Adrenal gland (tissue), 12 donors: ENCODE data around the gene KIF26A. TPM values are rescaled to one million over a fixed set of nuclear protein-coding genes. Genes with fewer than 3 reads are reported as not detected.
A peak's percentile ranks its signal among the peaks of the same experiment; 100 is the strongest.

Experiments used
- DNase-seq, 7 donors: peaks; one replicate each; pipeline ENCODE4 v3.0.0-alpha.2; 2019 to 2020
- H3K27ac ChIP-seq, 5 donors: fragments of 200-600 bp; sonication (generic) in 4 of 5; 1 replicate in 3 of 5; 2 replicates in 2 of 5; pipeline versions ENCODE4 v1.5.1 to v1.8.0; 2016 to 2020; ENCODE audit warnings: mild to moderate bottlenecking in 1 of 5
- H3K27me3 ChIP-seq: fragments of 200-600 bp; 2 replicates; pipeline ENCODE4 v1.8.0; 2021
- H3K36me3 ChIP-seq, 2 donors: fragments of 200-600 bp; replicated peaks in 1 of 2; 1 replicate in 1 of 2; 2 replicates in 1 of 2; pipeline versions ENCODE4 v1.5.1 to v1.8.0; 2018 to 2022
- H3K4me1 ChIP-seq, 2 donors: fragments of 200-600 bp; replicated peaks in 1 of 2; 1 replicate in 1 of 2; 2 replicates in 1 of 2; pipeline versions ENCODE4 v1.5.1 to v1.8.0; 2018 to 2021
- H3K4me3 ChIP-seq, 4 donors: fragments of 200-600 bp; sonication (generic) in 3 of 4; one replicate each; pipeline ENCODE4 v1.5.1; 2016 to 2018
- H3K9me3 ChIP-seq, 3 donors: fragments of 200-600 bp; sonication (generic) in 1 of 3; replicated peaks in 1 of 3; 1 replicate in 2 of 3; 2 replicates in 1 of 3; pipeline versions ENCODE4 v1.5.1 to v1.8.0; 2016 to 2021
- POLR2A ChIP-seq, 2 donors: fragments of 450-650 bp; IDR thresholded peaks; one replicate each; pipeline ENCODE4 v1.6.1; 2017; ENCODE audit warnings: antibody characterized with exemption in 2 of 2, mild to moderate bottlenecking in 2 of 2, moderate library complexity in 1 of 2
- WGBS, 4 donors: extraction: QIAGEN DNeasy Blood & Tissue Kit in 2 of 4; methylation state at CpG; one replicate each; pipeline versions ENCODE4 v1.1.5 to v1.1.7; 2013 to 2017; 5-methylcytosine and 5-hydroxymethylcytosine counted together
- intact Hi-C, 2 donors: fragments of 100-400 bp; cut with DNase I; formaldehyde crosslinking; loops; one replicate each; pipeline versions ENCODE4 v1.14.1 to v1.15.0; 2022 to 2023
- polyA plus RNA-seq, 3 donors: library from polyadenylated mRNA; stranded (reverse); fragments of 200-250 nt in 2 of 3; fragments of 350-450 nt in 1 of 3; fragmentation: Illumina TruSeq in 1 of 3; extraction: RNeasy Lipid Tissue Mini Kit (QIAGEN cat#74804) in 1 of 3; gene quantifications; one replicate each; pipeline ENCODE4 v1.2.3, GENCODE V29; 2013 to 2014
- total RNA-seq, 9 donors: library from RNA; depleted of rRNA in 4 of 9; stranded (reverse); fragments of >200 nt in 4 of 9; fragments of 120-200 nt in 1 of 9; fragmentation: NEBNext Ultra II Directional in 1 of 9; extraction: Animal tissue kit (Norgen Biotek cat#: 25700) in 1 of 9; gene quantifications; one replicate each; pipeline versions ENCODE4 v1.1.0 to v1.2.4, GENCODE V29; 2013 to 2023
- TF ChIP-seq, protein P1 (sequence below), 6 experiments: fragments of 450-650 bp in 4 of 6; fragments of 200-600 bp in 2 of 6; sonication (generic) in 1 of 6; IDR thresholded peaks; 1 replicate in 5 of 6; 2 replicates in 1 of 6; pipeline versions ENCODE4 v1.5.1 to v1.8.0; 2016 to 2021; ENCODE audit warnings: antibody characterized with exemption in 6 of 6, mild to moderate bottlenecking in 2 of 6, moderate library complexity in 1 of 6
- donor health status: healthy with polysubstance abuse.
- donor health status: Bipolar disorder and iron deficiency.
- donor health status: DM: yes; HTN: yes; CAD: no.
- donor health status: DM: no; HTN: no; CAD: no.
- donor health status: DM: no; HTN: no; CAD: no.
- donor health status: DM: yes; HTN: yes; CAD: no.

KIF26A gene
- total and polyA plus RNA-seq, 12 donors, result 0.49 to 23.9 (median 6.5) TPM

DNA sequence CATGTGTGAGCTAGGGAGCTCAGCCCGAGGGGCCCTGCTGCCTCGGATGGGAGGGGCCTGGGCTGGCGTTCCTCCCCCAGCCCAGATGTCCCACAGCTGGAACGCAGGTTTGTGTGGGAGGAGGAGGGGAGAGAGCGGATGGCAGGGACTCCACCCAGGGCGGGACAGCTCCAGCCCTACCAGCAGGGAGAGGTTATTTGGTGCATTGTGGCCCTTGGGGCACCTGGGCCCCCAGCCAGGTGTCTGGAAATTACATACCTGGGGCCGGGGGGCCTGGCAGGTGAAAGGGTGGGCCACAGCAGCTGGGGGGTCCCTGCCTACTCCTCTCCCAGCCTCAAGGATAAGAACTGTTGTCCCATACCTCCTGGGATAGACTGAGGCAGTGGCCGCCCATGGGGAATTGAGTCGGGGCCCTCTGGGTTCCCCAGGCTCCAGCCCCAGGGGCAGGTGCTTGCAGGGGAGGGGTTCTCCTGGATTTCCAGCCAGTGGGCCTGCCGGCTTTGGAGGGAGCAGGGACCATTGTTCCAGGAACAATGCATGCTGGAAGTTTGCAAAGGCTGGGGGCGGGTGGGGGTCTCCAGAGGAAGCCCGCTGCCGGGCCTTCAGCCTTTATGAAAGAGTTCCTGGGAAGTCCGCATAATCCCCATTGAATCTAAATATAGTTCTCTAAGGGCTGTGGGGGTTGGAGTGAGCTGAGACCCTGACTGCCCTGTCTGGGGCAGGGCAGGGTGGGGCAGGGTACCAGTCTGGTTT, 1.2 kb downstream of the KIF26A start:
- peak in 3 of 7 donors; percentile 6 to 16 (median 12) for DNase-seq
- intact Hi-C loops, result loop anchor here (5.0 to 10.0 kb wide), 3 partner anchors 428 to 503 kb away; no protein-coding TSS in a partner anchor
- Histone ChIP-seq H3K9me3 (no peaks in the 10 kb centered on the region), H3K36me3 (no peaks in the 10 kb centered on the region), H3K27ac (peak overlapping the region in 1 of 5 donors; percentile 62), H3K4me1 (peaks cover 0 to 17% of the 10 kb centered on the region in 2 donors), H3K27me3 (peaks cover 42% of the 10 kb centered on the region), H3K4me3 (peak overlapping the region in 1 of 4 donors; percentile 65)
- no peak for TF ChIP-seq POLR2A (IDR thresholded peaks at IDR 0.05)
- TF ChIP-seq, protein P1, sequence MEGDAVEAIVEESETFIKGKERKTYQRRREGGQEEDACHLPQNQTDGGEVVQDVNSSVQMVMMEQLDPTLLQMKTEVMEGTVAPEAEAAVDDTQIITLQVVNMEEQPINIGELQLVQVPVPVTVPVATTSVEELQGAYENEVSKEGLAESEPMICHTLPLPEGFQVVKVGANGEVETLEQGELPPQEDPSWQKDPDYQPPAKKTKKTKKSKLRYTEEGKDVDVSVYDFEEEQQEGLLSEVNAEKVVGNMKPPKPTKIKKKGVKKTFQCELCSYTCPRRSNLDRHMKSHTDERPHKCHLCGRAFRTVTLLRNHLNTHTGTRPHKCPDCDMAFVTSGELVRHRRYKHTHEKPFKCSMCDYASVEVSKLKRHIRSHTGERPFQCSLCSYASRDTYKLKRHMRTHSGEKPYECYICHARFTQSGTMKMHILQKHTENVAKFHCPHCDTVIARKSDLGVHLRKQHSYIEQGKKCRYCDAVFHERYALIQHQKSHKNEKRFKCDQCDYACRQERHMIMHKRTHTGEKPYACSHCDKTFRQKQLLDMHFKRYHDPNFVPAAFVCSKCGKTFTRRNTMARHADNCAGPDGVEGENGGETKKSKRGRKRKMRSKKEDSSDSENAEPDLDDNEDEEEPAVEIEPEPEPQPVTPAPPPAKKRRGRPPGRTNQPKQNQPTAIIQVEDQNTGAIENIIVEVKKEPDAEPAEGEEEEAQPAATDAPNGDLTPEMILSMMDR (IDR thresholded peaks at IDR 0.05), result no peak
- 33 to 64% (median 60%) methylated on average over 4 to 14 of the region's 14 CpGs for WGBS, 4 donors

DNA sequence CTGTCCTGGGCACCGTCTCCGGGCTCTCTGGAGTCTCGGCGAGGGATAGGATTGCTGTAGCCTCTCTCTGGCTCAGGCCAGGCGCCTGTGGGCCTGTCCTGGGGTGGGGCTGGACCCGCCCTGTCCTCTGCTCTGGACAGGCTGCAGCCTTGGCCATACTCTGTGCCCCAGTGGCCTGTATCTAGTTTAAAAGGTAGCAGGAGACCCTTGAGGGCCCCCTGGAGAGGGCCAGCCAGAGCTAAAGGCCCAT, 1.8 kb downstream of the KIF26A start:
- H3K4me1 ChIP-seq, result peaks cover 0 to 17% of the 10 kb centered on the region in 2 donors
- WGBS, 4 donors, result 68 to 87% (median 84%) methylated on average over 5 to 6 of the region's 6 CpGs; no CpG with 5 or more reads in 1 of the 4 donors
- H3K4me3 ChIP-seq, result peak overlapping the region in 1 of 4 donors; percentile 65
- intact Hi-C loops, result no loop called here
- peak overlapping the region in 1 of 5 donors; percentile 62 for H3K27ac ChIP-seq
- H3K9me3 ChIP-seq, result no peaks in the 10 kb centered on the region
- no peaks in the 10 kb centered on the region for H3K36me3 ChIP-seq
- DNase-seq, result peak in 5 of 7 donors; percentile 5 to 55 (median 13)
- H3K27me3 ChIP-seq, result peaks cover 37% of the 10 kb centered on the region
- no peak for TF ChIP-seq POLR2A (IDR thresholded peaks at IDR 0.05)
- TF ChIP-seq, protein P1 (IDR thresholded peaks at IDR 0.05), result no peak

DNA sequence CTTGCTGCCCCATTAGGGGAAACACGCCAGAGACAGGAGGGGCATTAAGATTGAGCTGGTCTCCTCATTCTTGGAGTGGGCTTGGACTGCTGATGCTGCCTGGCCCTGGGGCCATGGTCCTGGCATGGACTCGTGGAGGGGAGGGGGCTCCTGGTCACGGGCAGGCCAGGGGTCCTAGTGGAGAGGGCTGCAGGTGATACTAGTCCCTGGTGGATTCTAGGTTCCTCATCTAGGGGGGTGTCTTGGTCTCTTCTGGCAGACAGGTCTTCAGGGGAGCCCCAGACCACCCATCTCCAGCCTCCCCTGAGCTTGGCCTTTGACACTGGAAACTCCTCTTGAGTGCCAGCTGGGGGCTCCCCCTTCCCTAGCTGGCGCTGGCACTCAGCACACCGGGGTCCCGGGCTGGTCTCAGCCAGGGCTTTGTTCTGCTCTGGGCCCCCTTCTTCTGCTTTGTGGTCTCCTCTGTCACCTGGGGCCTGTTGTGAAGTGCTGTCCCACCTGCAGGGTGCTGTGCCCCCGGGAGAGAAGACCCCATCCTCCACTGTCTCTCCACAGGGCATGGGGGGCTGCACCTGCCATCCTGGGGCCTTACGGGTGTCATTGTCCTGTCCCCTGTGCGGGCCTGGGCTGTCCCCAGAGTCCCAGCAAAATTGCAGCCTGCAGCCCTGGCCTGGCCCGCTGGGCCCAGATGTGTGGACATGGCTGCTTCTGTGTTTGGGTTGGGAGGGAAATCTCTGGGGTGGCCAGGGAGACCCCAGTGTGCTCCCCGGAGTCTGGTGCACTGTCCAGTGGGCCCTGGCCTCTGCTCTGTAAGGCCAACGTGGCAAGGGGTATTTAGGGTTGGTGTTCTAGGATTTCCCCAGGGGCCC, 2.3 kb downstream of the KIF26A start:
- Histone ChIP-seq H3K27ac (peak overlapping the region in 1 of 5 donors; percentile 62), H3K4me3 (no peak overlapping the region), H3K9me3 (no peaks in the 10 kb centered on the region), H3K36me3 (no peaks in the 10 kb centered on the region), H3K27me3 (peaks cover 31% of the 10 kb centered on the region), H3K4me1 (peaks cover 0 to 17% of the 10 kb centered on the region in 2 donors)
- intact Hi-C loops, result no loop called here
- 82 to 89% (median 85%) methylated on average over 7 to 12 of the region's 12 CpGs for WGBS, 4 donors
- peak in 5 of 7 donors; percentile 3 to 40 (median 8) for DNase-seq
- TF ChIP-seq, protein P1 (IDR thresholded peaks at IDR 0.05), result no peak
- no peak for TF ChIP-seq POLR2A (IDR thresholded peaks at IDR 0.05)

DNA sequence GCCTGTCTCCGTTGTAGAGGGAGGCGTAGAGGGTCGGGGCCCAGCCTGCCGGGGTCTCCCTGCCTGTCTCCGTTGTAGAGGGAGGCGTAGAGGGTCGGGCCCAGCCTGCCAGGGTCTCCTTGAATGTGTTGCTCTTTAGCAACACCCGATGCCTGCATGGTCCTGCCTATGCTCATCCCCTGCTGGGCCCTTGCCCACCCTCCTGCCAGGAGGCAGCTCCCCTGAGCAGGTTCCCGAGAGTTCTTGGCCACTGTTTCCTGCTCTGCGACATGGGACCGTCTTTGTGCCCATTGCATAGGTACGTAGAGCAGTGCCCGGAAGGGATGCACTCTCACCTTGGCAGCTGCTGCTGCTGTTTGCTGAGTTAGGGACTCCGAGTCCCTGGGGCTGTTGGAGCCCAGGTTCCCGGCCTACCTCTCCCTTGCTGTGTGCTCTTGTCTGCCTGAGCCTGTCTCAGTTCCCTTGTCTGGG, 3.3 kb downstream of the KIF26A start:
- Histone ChIP-seq H3K36me3 (no peaks in the 10 kb centered on the region), H3K4me3 (no peak overlapping the region), H3K27me3 (peaks cover 25% of the 10 kb centered on the region), H3K4me1 (peaks cover 0 to 14% of the 10 kb centered on the region in 2 donors), H3K27ac (no peak overlapping the region), H3K9me3 (no peaks in the 10 kb centered on the region)
- TF ChIP-seq, protein P1 (IDR thresholded peaks at IDR 0.05), result no peak
- TF ChIP-seq POLR2A (IDR thresholded peaks at IDR 0.05), result no peak
- peak in 5 of 7 donors; percentile 4 to 47 (median 8) for DNase-seq
- 85 to 92% (median 88%) methylated on average over 8 to 15 of the region's 15 CpGs for WGBS, 4 donors
- intact Hi-C loops, result no loop called here
